Measurements from ENCODE around the gene CPLX3.

CPLX3 gene

DNA sequence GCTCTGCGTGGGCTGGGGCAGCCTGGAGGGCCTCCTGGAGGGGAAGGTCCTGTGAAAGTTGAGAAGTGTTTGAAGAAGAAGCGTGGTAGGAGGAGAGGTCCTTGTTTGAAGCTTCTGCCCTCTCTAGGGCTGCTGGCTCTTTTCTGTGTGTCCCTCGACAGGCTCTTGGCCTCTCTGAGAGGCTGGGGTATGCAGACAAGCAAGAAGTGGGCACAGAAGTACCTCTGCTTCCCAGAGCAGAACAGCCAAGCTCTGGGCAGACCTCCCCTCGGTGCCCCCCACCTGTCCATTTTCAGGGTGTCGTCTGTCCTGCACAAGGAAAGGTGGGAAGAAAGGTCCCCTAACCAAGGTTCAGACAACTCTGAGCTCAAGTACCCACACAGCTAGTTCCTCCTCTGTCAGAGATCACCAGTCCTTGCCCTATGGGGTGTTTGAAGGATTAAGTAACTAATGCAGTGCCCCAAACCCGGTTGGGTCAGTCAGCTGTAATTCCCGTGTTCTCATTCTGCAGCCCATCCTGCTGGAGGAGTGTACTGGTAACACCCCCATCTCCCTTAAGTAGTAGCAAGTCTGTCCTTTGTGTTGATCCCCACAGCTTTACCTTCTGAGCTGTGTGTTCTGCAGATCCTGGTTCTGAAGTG lies 38.3 kb upstream of the CPLX3 start:
- DNase-seq (ENCODE audit: low read depth, low spot score): no peak

DNA sequence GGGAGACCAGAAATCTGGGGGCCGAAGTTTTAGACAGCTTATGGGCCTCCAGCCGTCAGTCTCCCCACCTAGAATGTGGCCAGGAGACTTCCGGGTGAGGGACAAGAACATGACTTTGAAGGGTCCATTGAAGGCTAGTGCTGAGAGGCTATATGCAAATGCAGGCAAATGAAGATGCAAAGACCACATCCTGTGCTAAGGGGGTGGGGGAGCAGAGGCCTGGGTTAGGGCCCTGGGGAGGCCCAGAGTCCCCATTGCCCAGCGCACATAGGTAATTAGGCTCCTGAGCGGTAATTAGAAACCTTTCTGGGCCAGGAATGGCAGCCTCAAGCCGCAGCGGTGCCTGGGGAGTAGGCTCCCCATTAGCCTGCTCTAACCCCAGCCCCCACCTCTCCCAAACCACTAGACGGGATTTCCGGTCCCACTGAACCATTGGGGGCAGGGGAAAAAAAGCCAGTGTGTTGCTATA lies 37.7 kb upstream of the CPLX3 start:
- DNase-seq (ENCODE audit: low read depth, low spot score): no peak

DNA sequence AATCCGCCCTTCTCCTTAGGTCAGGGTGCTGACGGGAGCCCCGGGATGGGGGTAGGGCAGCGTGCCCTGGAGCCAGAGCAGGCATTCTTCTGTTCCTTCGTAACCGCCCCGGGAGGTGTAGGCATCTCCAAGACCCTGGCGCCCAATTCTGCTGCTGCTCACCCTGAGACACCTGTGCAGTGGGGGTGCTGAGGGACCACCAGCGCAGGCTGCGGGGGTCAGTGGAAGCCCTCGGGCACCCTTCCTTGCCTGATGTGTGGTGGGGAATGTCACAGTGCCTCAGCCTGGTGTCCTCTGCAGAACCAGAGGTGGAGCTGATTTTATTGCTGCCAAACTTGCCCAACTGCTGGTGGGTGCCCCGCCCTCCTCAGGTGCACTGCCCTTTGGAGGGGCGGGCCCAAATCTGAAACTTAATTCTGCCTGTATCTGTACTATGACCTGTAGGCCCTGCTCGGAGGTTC lies 37.2 kb upstream of the CPLX3 start:
- no peak for DNase-seq (ENCODE audit: low read depth, low spot score)

DNA sequence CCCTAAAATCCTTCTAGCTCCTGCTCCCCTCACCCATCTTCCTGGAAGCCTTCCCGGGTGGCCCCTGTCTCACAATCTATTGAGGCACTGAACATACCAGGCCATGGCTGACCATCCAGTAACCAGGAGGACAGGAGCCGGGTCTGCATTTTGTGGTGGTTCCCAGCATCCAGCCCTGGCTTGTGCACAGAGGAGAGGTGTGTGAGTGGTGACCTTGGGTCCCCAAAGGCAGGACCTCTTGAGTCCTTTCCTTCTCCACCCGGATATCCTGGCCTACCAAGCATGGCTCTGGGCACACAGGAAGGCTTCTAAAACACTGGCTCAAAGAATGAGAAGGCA lies 36.7 kb upstream of the CPLX3 start:
- no peak for DNase-seq (ENCODE audit: low read depth, low spot score)

DNA sequence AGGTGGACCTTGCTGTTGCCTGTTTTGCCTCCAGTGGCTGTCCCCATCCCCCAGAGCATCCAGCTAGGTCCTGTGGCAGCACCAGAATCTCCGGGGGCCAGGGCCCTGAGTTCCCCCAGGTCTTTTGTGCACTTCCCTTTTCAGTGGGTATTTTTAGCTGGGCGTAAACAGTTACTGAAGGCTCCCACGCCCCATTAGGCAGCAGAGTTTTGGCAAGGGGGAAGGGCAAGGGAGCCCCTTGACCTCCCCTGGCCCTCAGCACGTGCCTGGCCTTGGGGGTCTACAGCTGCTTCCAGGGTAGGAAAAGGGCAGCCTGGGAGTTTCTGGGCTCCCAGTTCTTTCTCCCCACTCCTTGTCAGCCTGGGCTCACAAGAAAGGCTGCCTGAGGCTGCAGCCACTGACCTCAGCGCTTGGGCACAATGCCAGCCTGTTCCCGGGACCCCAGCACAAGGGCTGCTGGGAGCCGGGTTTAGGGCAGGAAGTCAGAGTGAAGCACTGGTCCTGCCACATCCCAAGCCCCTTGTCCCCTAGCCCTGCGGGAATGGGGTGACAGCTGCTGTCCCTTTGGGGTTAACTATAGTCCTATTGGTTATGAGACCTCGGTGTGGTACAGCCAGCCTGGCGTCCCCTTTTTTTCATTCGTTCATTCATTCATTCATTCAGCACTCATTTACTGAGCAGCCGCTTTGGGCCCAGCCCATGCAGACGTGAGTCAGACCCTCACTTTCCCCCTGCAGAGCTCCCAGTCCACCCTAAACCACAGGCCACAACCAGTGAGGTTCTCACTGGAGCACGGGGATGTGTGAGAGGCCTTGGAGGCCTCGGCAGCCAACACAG lies 36.1 kb upstream of the CPLX3 start:
- no peak for DNase-seq (ENCODE audit: low read depth, low spot score)

DNA sequence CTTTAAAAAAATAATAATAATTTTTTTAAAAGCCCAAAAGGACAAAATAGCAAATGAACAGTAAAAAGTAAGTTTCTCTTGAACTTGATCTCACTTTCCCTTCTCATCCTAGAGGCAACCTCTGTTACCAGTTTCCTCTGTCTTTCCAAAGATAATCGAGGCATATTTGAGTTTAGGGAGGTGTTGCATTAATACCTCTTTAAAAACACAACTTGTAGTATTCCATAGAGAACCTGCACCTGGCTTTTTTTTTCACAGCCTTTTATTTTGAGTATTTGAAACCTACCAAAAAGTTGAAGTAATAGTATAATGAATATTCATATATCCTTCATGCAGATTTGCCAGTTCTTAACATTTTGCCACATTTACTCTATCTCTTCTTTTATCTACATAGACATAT lies 35.4 kb upstream of the CPLX3 start:
- DNase-seq (ENCODE audit: low read depth, low spot score): no peak

DNA sequence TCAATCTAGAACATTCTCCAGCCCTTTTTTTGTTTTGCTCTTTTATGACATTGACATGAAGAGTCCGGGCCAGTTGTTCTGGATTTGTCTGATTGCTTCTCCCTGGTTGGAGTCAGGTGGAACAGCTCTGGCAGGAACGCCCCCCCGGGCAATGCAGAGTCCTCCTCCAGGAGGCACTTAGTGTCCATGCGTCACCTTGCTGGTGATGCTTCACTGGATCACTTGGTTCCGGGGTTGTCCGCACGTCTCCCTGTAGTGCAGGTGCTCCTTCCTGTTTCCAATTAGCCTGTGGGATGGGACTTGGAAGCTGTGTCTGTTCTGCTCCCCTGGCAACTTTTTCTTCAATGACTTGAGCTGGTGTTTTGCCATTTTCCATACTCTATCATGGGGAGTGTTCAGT lies 34.8 kb upstream of the CPLX3 start:
- no peak for DNase-seq (ENCODE audit: low read depth, low spot score)

DNA sequence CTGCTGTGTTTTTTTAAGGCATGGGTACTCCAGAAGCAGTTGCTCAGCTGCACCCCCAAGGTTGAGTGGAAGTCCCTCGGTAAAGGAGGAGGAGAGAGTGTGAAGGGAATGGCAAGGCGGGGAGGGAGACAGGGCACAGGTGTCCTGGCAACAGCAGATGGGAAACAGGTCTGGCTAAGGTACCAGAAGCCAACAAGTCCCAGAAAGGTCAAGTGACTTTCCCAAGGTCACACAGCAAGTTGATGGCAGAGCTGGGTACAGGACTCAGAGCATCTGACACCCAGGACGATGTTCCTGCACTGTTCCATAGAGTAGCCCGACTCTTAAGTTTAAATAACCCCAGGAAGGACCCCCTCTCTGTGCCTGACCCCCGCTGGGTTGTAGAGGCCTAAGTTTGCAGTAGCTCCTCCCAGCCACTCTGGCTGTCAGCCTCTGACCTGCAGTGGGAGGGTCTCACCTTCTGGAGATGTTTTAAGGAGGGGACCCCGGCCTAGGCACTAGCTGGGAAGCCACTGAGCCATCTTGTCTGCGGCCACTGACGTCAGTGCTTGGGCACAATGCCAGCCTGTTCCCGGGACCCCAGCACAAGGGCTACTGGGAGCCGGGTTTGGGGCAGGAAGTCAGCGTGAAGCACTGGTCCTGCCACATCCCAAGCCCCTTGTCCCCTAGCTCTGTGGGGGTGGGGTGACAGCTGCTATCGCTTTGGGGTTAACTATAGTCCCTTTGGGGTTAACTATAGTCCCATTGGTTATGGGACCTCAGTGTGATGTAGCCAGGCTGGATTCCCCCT lies 34.0 kb upstream of the CPLX3 start:
- DNase-seq (ENCODE audit: low read depth, low spot score): no peak

DNA sequence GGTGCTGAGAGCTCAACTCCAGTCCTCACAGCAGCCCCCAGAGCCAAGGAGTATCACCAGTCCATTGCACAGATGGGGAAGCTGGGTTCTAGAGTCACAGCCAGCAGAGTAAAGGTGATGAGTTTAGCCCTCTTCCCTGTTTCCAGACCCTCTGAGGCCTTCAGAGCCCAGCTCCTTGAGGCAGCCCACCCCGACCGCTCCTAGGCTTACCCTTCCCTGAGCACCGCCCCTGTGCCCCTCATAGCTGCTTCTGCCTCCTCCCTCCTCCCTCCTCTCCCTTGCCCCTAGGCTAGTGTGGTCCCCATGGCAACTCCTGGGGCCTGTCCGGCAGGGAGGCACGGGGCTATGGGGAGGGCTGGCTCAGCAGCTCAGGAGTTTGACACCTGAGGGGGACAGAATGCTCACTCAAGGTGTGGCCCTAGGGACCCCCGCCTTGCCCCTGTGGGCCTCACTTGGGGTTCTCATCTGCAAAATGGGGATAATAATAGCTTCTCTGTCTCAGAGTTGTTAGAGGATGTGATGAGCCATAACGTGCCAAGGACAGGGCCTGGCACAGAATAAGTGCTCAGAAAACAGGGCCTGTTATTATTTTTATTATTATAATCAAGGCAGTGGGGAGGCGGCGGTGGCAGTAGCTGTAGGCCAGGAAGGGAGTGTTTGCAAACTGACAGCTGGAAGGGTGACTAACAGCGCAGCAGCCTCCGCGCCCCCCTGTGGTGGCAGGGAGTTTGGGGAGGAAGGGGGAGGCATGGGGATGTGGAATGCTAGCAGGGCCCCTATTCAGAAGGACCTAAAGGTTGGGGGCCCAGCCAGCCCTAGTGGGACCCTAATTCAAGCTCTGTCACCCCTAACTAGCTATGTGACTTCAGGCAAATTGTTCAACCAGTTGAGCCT lies 33.0 kb upstream of the CPLX3 start:
- DNase-seq (ENCODE audit: low read depth, low spot score): no peak

DNA sequence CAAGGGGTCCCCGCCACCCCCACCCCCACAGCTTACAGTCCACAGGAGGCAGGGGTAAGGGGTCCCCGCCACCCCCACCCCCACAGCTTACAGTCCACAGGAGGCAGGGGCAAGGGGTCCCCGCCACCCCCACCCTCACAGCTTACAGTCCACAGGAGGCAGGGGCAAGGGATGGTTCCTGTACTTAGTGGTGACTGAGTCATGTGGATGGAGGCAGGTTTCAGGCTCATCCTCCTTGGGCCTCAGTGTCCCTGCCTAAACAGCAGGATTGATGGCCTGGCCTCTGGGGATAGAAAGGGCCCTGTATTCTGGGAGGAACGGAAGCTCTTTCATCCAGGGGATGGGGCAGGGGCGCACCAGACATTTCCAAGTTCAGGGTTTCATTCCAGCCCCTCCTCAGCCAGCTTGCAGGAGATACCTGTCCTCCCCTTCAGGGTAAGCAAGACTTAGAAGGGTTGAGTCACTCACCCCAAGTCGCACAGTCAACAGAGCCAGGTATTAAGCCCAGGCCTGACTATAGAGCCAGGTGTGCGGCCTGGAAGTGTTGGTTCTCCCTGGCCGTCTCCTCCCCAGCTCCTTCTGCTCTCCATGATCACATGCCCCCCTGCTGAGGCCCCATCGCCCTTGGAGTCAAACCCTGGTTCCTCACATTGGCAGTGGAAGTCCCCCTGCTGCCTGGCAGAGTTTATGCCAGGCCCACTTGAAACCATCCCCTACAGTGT lies 32.0 kb upstream of the CPLX3 start:
- DNase-seq (ENCODE audit: low read depth, low spot score): no peak

DNA sequence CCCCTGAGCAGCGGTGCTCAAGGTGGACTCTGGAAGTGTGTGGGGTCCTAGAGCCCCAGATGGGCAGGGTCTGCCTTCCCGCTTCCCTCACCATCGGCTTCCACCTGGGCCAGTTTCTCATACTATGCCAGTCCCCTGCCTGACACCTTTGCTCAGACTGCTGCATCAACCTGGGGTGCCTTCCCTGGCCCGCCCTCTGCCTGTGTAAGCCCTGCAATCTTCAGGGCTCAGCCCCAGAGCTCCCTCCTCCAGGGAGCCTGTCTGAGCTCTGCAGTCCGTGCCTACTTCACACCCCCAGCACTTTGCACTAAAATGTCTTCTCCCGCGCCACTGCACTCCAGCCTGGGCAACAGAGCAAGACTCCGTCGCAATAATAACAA lies 31.5 kb upstream of the CPLX3 start:
- DNase-seq (ENCODE audit: low read depth, low spot score): no peak

DNA sequence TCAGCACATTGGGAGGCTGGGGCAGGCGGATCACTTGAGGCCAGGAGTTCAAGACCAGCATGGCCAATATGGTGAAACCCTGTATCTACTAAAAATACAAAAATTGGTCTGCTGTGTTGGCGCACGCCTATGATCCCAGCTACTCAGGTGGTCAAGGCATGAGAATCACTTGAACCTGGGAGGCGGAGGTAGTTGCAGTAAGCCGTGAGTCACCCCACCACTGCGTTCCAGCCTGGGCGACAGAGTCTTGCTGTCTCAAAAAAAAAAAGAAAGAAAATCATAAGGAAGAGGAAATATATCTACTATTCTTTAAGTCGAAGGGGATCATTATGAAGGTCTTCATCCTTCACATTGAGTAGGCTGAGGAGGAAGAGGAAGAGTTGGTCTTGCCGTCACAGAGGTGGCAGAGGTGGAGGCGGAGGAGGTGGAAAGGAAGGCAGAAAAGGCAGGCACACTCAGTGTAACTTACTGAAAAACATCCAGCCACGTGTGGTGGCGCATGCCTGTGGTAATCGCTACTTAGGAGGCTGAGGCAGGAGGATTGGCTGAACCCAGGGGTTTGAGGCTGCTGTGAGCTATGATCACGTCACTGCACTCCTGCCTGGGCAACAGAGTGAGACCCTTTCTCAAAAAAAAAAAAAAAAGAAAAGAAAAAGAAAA lies 30.3 kb upstream of the CPLX3 start:
- DNase-seq (ENCODE audit: low read depth, low spot score): no peak

DNA sequence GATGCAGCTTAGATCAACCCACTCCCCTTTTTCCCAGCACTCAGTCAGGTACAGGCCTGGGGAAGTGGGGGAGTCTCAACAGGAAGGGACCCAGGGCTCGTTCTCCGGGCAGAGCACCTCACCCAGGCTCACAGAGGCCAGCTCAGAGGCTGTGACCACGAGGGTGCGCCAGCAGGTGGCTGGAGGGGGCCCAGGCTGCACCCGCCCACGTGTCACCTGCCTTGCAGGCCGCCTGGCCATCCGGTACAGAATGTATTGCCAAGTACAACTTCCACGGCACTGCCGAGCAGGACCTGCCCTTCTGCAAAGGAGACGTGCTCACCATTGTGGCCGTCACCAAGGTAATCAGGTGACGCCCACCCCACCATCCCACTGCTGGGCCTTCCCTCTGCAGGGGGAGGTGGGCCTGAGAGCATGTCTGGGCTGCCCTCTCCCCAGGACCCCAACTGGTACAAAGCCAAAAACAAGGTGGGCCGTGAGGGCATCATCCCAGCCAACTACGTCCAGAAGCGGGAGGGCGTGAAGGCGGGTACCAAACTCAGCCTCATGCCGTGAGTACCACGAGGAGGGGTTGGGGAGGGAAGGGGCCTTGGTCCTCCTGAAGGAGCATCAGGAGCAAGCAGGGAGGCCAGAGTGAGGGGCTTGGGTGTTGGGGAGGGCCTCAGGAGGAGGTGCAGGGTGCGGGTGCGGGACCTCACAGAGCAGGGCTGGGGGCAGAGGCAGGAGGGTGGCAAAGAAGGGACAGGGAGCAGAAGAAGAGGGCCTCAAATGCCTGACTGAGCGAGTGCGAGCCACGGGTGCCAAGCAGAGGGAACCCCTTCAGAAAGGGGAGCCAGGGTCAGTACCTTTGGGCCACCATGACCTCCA lies 27.8 kb upstream of the CPLX3 start:
- no peak for DNase-seq (ENCODE audit: low read depth, low spot score)

DNA sequence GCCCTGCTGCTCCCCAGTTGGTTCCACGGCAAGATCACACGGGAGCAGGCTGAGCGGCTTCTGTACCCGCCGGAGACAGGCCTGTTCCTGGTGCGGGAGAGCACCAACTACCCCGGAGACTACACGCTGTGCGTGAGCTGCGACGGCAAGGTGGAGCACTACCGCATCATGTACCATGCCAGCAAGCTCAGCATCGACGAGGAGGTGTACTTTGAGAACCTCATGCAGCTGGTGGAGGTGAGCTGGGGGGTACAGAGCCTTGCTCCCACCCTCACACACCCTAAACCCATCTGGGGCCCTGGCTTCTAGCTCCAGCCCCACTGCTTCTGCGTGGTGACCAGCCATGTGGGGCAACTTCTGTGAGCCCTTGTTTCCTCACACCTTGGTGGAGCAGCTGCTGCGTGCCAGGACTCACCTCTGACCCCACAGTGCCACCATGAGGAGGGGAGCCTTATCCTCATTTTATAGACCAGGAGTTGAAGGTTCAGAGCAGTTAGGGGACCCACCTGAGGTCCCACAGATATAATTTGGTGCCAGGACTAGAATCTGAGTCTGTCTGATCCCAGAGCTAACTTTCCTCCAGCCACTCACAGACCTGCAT lies 27.1 kb upstream of the CPLX3 start:
- DNase-seq (ENCODE audit: low read depth, low spot score): no peak

DNA sequence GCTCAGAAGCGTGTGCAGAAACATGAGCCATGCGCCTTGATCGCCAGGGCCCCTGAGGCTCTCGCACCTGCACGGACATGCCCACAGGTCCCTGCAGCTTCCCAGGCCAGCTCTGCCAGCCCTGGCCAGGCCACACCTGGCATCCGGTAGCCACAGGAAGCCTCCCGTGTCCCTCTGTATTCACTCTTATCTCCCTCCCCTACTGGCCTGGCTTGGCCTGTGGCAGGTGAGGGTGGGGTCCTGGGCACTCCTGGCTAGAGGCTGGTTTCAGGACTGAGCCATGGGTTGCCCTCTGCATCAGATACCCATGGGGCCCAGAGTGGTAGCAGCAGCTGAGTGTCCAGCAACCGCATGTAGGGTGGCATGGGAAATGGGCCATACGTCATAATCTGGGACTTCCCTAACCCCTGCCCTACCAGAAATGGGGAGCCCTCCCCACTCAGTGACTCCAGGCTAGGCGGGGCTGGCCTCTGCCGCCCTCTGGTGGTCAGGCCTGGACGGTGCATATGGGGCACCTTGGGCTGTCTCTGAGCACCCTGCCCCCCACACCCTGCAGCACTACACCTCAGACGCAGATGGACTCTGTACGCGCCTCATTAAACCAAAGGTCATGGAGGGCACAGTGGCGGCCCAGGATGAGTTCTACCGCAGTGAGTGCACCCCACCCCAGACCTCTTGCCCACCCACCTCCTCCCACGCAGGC lies 26.4 kb upstream of the CPLX3 start:
- DNase-seq (ENCODE audit: low read depth, low spot score): peak; percentile 76

DNA sequence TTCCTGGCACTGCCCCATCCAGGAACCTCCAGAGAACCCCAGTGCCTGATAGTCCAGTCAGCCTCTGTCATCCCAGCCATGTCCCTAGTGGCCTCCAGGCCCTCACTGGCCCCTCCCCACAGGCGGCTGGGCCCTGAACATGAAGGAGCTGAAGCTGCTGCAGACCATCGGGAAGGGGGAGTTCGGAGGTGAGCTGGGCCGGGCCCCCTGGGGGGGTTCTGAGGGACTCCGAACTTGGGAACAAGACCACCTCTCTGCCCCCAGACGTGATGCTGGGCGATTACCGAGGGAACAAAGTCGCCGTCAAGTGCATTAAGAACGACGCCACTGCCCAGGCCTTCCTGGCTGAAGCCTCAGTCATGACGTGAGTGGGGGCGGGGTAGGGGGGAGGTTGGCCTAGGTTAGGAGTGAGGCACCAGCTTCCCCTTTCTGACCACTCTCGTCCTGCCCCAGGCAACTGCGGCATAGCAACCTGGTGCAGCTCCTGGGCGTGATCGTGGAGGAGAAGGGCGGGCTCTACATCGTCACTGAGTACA lies 25.8 kb upstream of the CPLX3 start:
- no peak for DNase-seq (ENCODE audit: low read depth, low spot score)

DNA sequence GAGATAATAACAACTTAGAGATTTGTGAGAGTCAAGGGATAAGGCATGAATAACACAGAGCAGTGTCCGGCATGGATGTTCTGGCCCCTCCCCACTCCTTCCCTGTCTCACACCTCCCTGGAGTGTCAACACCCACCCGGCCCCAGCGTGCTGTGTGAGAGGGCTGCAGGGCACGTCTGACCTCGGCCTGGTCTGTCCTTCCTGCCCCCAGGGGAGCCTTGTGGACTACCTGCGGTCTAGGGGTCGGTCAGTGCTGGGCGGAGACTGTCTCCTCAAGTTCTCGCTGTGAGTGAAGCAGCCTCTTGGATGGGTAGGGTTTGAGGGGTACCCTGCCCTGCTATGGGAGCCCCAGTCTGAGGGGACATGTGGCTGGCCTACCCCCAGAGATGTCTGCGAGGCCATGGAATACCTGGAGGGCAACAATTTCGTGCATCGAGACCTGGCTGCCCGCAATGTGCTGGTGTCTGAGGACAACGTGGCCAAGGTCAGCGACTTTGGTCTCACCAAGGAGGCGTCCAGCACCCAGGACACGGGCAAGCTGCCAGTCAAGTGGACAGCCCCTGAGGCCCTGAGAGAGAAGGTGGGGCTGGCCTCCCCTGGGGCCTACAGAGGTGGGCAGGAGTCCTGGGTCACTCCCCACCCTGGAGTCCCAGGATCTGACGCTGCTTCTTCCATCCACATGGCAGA lies 25.0 kb upstream of the CPLX3 start:
- DNase-seq (ENCODE audit: low read depth, low spot score): no peak
